H1 (cell line): Measurements from ENCODE around the gene CPED1. TPM values are rescaled to one million over a fixed set of nuclear protein-coding genes. Genes with fewer than 3 reads are reported as not detected.
"Not testable (repeated sequence)": the region's sequence is repeated elsewhere in the genome, so short reads cannot be mapped to it uniquely, and the experiment has no call there.

Source experiments
- CTCF ChIA-PET: fragments of 300-600 bp; sonication (Branson Sonifier 250); formaldehyde crosslinking; loops from one replicate; lab custom pipeline; 2021; ENCODE audit not compliant: partially characterized antibody; lab: Charles Lee
- POLR2A ChIA-PET: fragments of 300-600 bp; sonication (Branson Sonifier 250); formaldehyde crosslinking; loops from one replicate; lab custom pipeline; 2021; ENCODE audit warnings: inconsistent platforms; ENCODE audit not compliant: partially characterized antibody; lab: Charles Lee
- DNase-seq, 2 experiments: peaks; one replicate each; pipeline versions ENCODE4 v3.0.0 to v3.0.0-alpha.2; 2010 to 2022; ENCODE audit warnings: low spot score in 2 of 2, low read depth in 1 of 2, mixed read lengths in 1 of 2
- FAIRE-seq: peaks from 2 replicates; lab custom pipeline; 2011; peaks lifted over from hg19 to GRCh38; lab: Jason Lieb, UNC
- H2AFZ ChIP-seq: 2 replicates; pipeline ENCODE4 v1.8.1; 2012; ENCODE audit warnings: low read length, inconsistent platforms
- H2AK5ac ChIP-seq: 2 replicates; pipeline ENCODE4 v1.6.1; 2013; ENCODE audit warnings: low read depth, low read length
- H2BK120ac ChIP-seq: replicated peaks from 2 replicates; pipeline ENCODE3; 2013; ENCODE audit warnings: low read depth, low read length, inconsistent platforms
- H2BK12ac ChIP-seq: 2 replicates; pipeline ENCODE4 v1.6.1; 2013; ENCODE audit warnings: low read depth, low read length
- H2BK15ac ChIP-seq: 2 replicates; pipeline ENCODE4 v1.6.1; 2013; ENCODE audit warnings: low read length
- H2BK20ac ChIP-seq: 2 replicates; pipeline ENCODE4 v1.6.1; 2013; ENCODE audit warnings: low read length
- H2BK5ac ChIP-seq: 2 replicates; pipeline ENCODE4 v1.6.1; 2013; ENCODE audit warnings: low read depth, low read length
- H3K14ac ChIP-seq: 2 replicates; pipeline ENCODE4 v1.6.1; 2013; ENCODE audit warnings: inconsistent platforms; ENCODE audit not compliant: insufficient read length
- H3K18ac ChIP-seq: 2 replicates; pipeline ENCODE4 v1.6.1; 2013; ENCODE audit warnings: low read length; ENCODE audit errors: extremely low read depth
- H3K23ac ChIP-seq: 2 replicates; pipeline ENCODE4 v1.6.1; 2013; ENCODE audit warnings: inconsistent platforms; ENCODE audit not compliant: insufficient read length
- H3K23me2 ChIP-seq: 2 replicates; pipeline ENCODE4 v1.6.1; 2013; ENCODE audit warnings: low read depth, low read length
- H3K27ac ChIP-seq: 2 replicates; pipeline ENCODE4 v1.6.1; 2011; ENCODE audit warnings: low read depth, low read length, inconsistent platforms
- H3K27me3 ChIP-seq, 4 experiments: replicated peaks in 1 of 4; 1 replicate in 1 of 4; 2 replicates in 3 of 4; pipeline versions ENCODE4 v1.6.1 to v1.8.1; 2011 to 2013; ENCODE audit warnings: low read length in 3 of 4, mild to moderate bottlenecking in 3 of 4, inconsistent platforms in 2 of 4, mixed read lengths in 2 of 4, moderate library complexity in 1 of 4; ENCODE audit not compliant: control insufficient read depth in 3 of 4, insufficient read depth in 3 of 4; ENCODE audit errors: extremely low read depth in 1 of 4
- H3K36me3 ChIP-seq, 4 experiments: 2 replicates each; pipeline versions ENCODE4 v1.6.1 to v1.8.1; 2011 to 2013; ENCODE audit warnings: mild to moderate bottlenecking in 4 of 4, low read length in 3 of 4, moderate library complexity in 2 of 4, control low read depth in 1 of 4, inconsistent platforms in 1 of 4; ENCODE audit not compliant: insufficient read depth in 4 of 4, control insufficient read depth in 2 of 4
- H3K4ac ChIP-seq: replicated peaks from 2 replicates; pipeline ENCODE3; 2013; ENCODE audit warnings: low read length, low read depth, mixed read lengths, inconsistent platforms; ENCODE audit not compliant: insufficient read length
- H3K4me1 ChIP-seq, 4 experiments: replicated peaks in 1 of 4; 1 replicate in 1 of 4; 2 replicates in 3 of 4; pipeline versions ENCODE4 v1.6.1 to v1.8.1; 2011 to 2013; ENCODE audit warnings: low read length in 3 of 4, inconsistent platforms in 2 of 4, mixed read lengths in 1 of 4; ENCODE audit not compliant: insufficient read depth in 4 of 4, control insufficient read depth in 3 of 4
- H3K4me2 ChIP-seq, 2 experiments: 2 replicates each; pipeline versions ENCODE4 v1.6.1 to v1.8.1; 2011 to 2013; ENCODE audit warnings: low read depth in 2 of 2, low read length in 2 of 2, control low read depth in 1 of 2, inconsistent platforms in 1 of 2, mild to moderate bottlenecking in 1 of 2; ENCODE audit not compliant: insufficient read depth in 1 of 2
- H3K4me3 ChIP-seq, 4 experiments: fragments of 200-600, 300-600 bp in 1 of 4; sonication (generic), shearing (Covaris generic), sonication (Bioruptor Twin) in 1 of 4; 2 replicates each; pipeline versions ENCODE4 v1.5.1 to v1.8.1; 2011 to 2016; ENCODE audit warnings: low read length in 4 of 4, low read depth in 3 of 4, control low read depth in 2 of 4, inconsistent platforms in 2 of 4, mild to moderate bottlenecking in 2 of 4, mixed read lengths in 1 of 4, moderate library complexity in 1 of 4; ENCODE audit not compliant: insufficient read depth in 2 of 4; ENCODE audit errors: extremely low read depth in 1 of 4
- H3K56ac ChIP-seq: replicated peaks from 2 replicates; pipeline ENCODE3; 2013; ENCODE audit warnings: low read depth, mild to moderate bottlenecking, mixed read lengths, low read length, inconsistent platforms; ENCODE audit not compliant: insufficient read length
- H3K79me1 ChIP-seq: 2 replicates; pipeline ENCODE4 v1.6.1; 2013; ENCODE audit warnings: low read depth, low read length, control low read depth
- H3K79me2 ChIP-seq, 2 experiments: 2 replicates each; pipeline versions ENCODE4 v1.6.1 to v1.8.1; 2012 to 2013; ENCODE audit warnings: low read length in 2 of 2, mild to moderate bottlenecking in 2 of 2, inconsistent platforms in 1 of 2; ENCODE audit not compliant: insufficient read depth in 2 of 2, control insufficient read depth in 1 of 2
- H3K9ac ChIP-seq, 4 experiments: replicated peaks in 1 of 4; 1 replicate in 1 of 4; 2 replicates in 3 of 4; pipeline versions ENCODE4 v1.6.1 to v1.8.1; 2011 to 2013; ENCODE audit warnings: low read depth in 3 of 4, low read length in 3 of 4, control low read depth in 2 of 4, mild to moderate bottlenecking in 2 of 4, moderate library complexity in 2 of 4, inconsistent platforms in 1 of 4; ENCODE audit errors: extremely low read depth in 1 of 4
- H3K9me3 ChIP-seq, 2 experiments: 2 replicates each; pipeline versions ENCODE4 v1.6.1 to v1.8.1; 2012 to 2013; ENCODE audit warnings: mild to moderate bottlenecking in 2 of 2, moderate library complexity in 2 of 2, control low read depth in 1 of 2, inconsistent platforms in 1 of 2, low read depth in 1 of 2, low read length in 1 of 2, mixed read lengths in 1 of 2; ENCODE audit not compliant: insufficient read depth in 2 of 2
- H4K20me1 ChIP-seq, 2 experiments: replicated peaks in 1 of 2; 2 replicates each; pipeline versions ENCODE3 to v1.8.1; 2011 to 2013; ENCODE audit warnings: inconsistent platforms in 2 of 2, low read length in 2 of 2, mild to moderate bottlenecking in 1 of 2; ENCODE audit not compliant: insufficient read depth in 2 of 2, control insufficient read depth in 1 of 2
- H4K5ac ChIP-seq: 2 replicates; pipeline ENCODE4 v1.6.1; 2013; ENCODE audit warnings: low read length, low read depth, mixed read lengths, inconsistent platforms; ENCODE audit not compliant: insufficient read length
- H4K8ac ChIP-seq: 2 replicates; pipeline ENCODE4 v1.8.0; 2013; ENCODE audit warnings: mild to moderate bottlenecking, moderate library complexity, low read length, inconsistent platforms; ENCODE audit not compliant: insufficient read depth; ENCODE audit errors: extremely low read depth
- H4K91ac ChIP-seq: replicated peaks from 2 replicates; pipeline ENCODE3; 2013; ENCODE audit warnings: low read length, mixed read lengths, inconsistent platforms; ENCODE audit not compliant: insufficient read length
- BACH1 ChIP-seq: IDR thresholded peaks from 2 replicates; pipeline ENCODE4 v1.6.1; 2012; ENCODE audit warnings: low read length, improper control_type of control experiment
- EGR1 ChIP-seq: IDR thresholded peaks from 2 replicates; pipeline ENCODE4 v1.6.1; 2011; ENCODE audit warnings: low read depth, low read length, borderline replicate concordance
- MAFK ChIP-seq: IDR thresholded peaks from 2 replicates; pipeline ENCODE4 v1.6.1; 2012; ENCODE audit warnings: low read depth, mild to moderate bottlenecking, improper control_type of control experiment, low read length
- MAX ChIP-seq: IDR thresholded peaks from 2 replicates; pipeline ENCODE4 v1.6.1; 2012; ENCODE audit warnings: inconsistent platforms
- SP2 ChIP-seq: IDR thresholded peaks from 2 replicates; pipeline ENCODE4 v1.6.1; 2012; ENCODE audit warnings: mild to moderate bottlenecking, low read length, inconsistent platforms
- WGBS, 2 experiments: shearing (Covaris generic) in 1 of 2; methylation state at CpG; one replicate each; pipeline versions ENCODE4 v1.1.6 to v1.1.7; 2013 to 2015; ENCODE audit warnings: low lambda C conversion rate in 2 of 2, mixed read lengths in 2 of 2, inconsistent platforms in 1 of 2, low coverage in 1 of 2, missing lambda C conversion rate in 1 of 2; ENCODE audit not compliant: insufficient replicate concordance in 2 of 2, insufficient coverage in 1 of 2, insufficient read length in 1 of 2; ENCODE audit errors: extremely low coverage in 1 of 2, missing lambda C conversion rate in 1 of 2; 5-methylcytosine and 5-hydroxymethylcytosine counted together
- polyA plus RNA-seq, 7 experiments: library from polyadenylated mRNA; depleted of rRNA in 3 of 7; stranded (reverse) in 5 of 7; unstranded in 2 of 7; fragments of >200 nt in 5 of 7; fragments of 200-250 nt in 2 of 7; gene quantifications; 1 replicate in 5 of 7; 2 replicates in 1 of 7; 4 replicates in 1 of 7; pipeline versions ENCODE4 v1.2.1 to v1.2.3, GENCODE V29; 2011 to 2013; ENCODE audit warnings: missing spikeins in 2 of 7, mixed read lengths in 2 of 7
- total RNA-seq: library from RNA; stranded (reverse); fragmentation: NEBNext Ultra II Directional; extraction: Animal tissue kit (Norgen Biotek cat#: 25700); gene quantifications from 2 replicates; pipeline ENCODE4 v1.2.1, GENCODE V29; 2021

CPED1 gene
- total and polyA plus RNA-seq, 2 of the 8 experiments (the other 6 are each of a cell fraction or from before 2014, with no cell fraction given), result 0.08 to 0.39 TPM

GRCh38 chr7:121313793-121314676 lies 325.5 kb downstream of the CPED1 start (continued):
- no peak for TF ChIP-seq SP2
- TF ChIP-seq MAFK, result no peak
- TF ChIP-seq EGR1, result no peak
- no peak for TF ChIP-seq MAX
- TF ChIP-seq BACH1, result no peak
- TF ChIP-seq, all 59 proteins: peak for 0

GRCh38 chr7:121315170-121315569 lies 326.7 kb downstream of the CPED1 start:
- H3K14ac ChIP-seq, H3K27me3 ChIP-seq, H2BK120ac ChIP-seq, H3K4me2 ChIP-seq, H3K23me2 ChIP-seq, H3K56ac ChIP-seq, H4K8ac ChIP-seq, H3K9ac ChIP-seq, H3K4me3 ChIP-seq, H2BK20ac ChIP-seq, H3K18ac ChIP-seq, H3K4me1 ChIP-seq, H3K23ac ChIP-seq, CTCF ChIA-PET, H2AFZ ChIP-seq, H3K27ac ChIP-seq, H4K91ac ChIP-seq, H3K79me2 ChIP-seq, H2BK5ac ChIP-seq, H3K4ac ChIP-seq, H2BK12ac ChIP-seq, POLR2A ChIA-PET, DNase-seq, H2BK15ac ChIP-seq, H4K5ac ChIP-seq, H3K36me3 ChIP-seq, H3K79me1 ChIP-seq, FAIRE-seq, H3K9me3 ChIP-seq, H4K20me1 ChIP-seq, H2AK5ac ChIP-seq: not testable (repeated sequence)
- 90% methylated on average over 3 of the region's 3 CpGs; no CpG with 5 or more reads in 1 of the 2 experiments for WGBS, 2 experiments
